G401.6 (cell line): ENCODE results near the gene ANKS4B.

Experiments used
- FAIRE-seq: peaks from 2 replicates; lab custom pipeline; 2012; peaks lifted over from hg19 to GRCh38; lab: Jason Lieb, UNC

The ANKS4B gene

GRCh38 chr16:21301168-21301894 lies 67.8 kb downstream of the ANKS4B start:
- FAIRE-seq = no peak

- no peak for FAIRE-seq
These were observed 68.4 kb downstream of the ANKS4B start for GRCh38 chr16:21301895-21302291.

GRCh38 chr16:21302454-21302853 lies 69.0 kb downstream of the ANKS4B start:
- no peak for FAIRE-seq

GRCh38 chr16:21302898-21303528 lies 69.5 kb downstream of the ANKS4B start:
- FAIRE-seq = no peak
